A673 (cell line): ENCODE data around the gene TMEM170B.

Experiments used
- EZH2 ChIP-seq: fragments of 200-600 bp; sonication (generic); IDR thresholded peaks from 2 replicates; pipeline ENCODE4 v1.6.1; 2017; ENCODE audit warnings: borderline replicate concordance, low read depth, mild to moderate bottlenecking, mixed read lengths, antibody characterized with exemption, low read length; ENCODE audit not compliant: poor library complexity, severe bottlenecking
- TF ChIP-seq, protein P1 (sequence below): fragments of 300-800, 200-600 bp; sonication (generic); conservative IDR thresholded peaks from 2 replicates; pipeline ENCODE4 v1.5.1; 2017; ENCODE audit warnings: low read depth, mild to moderate bottlenecking, antibody characterized with exemption, low read length, moderate library complexity, mixed read lengths

DNA sequence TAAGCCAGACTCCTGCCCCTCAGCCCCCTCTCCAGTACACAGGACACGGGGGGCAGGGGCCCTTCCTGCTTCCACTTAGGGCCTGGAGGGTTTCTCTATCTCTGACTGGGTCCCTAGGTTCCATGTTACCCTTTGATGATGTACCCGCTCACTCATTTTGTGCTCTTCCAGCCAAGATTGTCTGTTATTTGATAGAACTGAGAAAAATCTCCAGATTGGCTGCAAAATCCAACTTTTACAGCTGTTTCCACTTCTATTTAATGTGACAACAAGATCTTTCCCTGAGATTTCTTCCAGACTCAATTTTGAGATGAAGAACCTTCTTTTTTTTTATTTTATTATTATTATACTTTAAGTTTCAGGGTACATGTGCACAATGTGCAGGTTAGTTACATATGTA lies 85.7 kb downstream of the TMEM170B start:
- TF ChIP-seq, protein P1, sequence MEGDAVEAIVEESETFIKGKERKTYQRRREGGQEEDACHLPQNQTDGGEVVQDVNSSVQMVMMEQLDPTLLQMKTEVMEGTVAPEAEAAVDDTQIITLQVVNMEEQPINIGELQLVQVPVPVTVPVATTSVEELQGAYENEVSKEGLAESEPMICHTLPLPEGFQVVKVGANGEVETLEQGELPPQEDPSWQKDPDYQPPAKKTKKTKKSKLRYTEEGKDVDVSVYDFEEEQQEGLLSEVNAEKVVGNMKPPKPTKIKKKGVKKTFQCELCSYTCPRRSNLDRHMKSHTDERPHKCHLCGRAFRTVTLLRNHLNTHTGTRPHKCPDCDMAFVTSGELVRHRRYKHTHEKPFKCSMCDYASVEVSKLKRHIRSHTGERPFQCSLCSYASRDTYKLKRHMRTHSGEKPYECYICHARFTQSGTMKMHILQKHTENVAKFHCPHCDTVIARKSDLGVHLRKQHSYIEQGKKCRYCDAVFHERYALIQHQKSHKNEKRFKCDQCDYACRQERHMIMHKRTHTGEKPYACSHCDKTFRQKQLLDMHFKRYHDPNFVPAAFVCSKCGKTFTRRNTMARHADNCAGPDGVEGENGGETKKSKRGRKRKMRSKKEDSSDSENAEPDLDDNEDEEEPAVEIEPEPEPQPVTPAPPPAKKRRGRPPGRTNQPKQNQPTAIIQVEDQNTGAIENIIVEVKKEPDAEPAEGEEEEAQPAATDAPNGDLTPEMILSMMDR, result no peak
- no peak for TF ChIP-seq EZH2
